GM12865 (cell line): ENCODE data around the gene GATB.

Experiments used
- DNase-seq: peaks from one replicate; pipeline ENCODE4 v3.0.0; 2010; ENCODE audit warnings: low read depth
- H3K4me3 ChIP-seq: 2 replicates; pipeline ENCODE4 v1.5.1; 2011; ENCODE audit warnings: mild to moderate bottlenecking, low read depth, low read length, control low read depth
- TF ChIP-seq, protein P1 (sequence below): IDR thresholded peaks from 2 replicates; pipeline ENCODE4 v1.5.1; 2011; ENCODE audit warnings: low read length, control low read depth, low read depth, inconsistent platforms; ENCODE audit not compliant: insufficient read depth; ENCODE audit errors: missing control alignments

Gene GATB

GRCh38 chr4:151672996-151673395, 87.8 kb downstream of the GATB start:
- TF ChIP-seq, protein P1, sequence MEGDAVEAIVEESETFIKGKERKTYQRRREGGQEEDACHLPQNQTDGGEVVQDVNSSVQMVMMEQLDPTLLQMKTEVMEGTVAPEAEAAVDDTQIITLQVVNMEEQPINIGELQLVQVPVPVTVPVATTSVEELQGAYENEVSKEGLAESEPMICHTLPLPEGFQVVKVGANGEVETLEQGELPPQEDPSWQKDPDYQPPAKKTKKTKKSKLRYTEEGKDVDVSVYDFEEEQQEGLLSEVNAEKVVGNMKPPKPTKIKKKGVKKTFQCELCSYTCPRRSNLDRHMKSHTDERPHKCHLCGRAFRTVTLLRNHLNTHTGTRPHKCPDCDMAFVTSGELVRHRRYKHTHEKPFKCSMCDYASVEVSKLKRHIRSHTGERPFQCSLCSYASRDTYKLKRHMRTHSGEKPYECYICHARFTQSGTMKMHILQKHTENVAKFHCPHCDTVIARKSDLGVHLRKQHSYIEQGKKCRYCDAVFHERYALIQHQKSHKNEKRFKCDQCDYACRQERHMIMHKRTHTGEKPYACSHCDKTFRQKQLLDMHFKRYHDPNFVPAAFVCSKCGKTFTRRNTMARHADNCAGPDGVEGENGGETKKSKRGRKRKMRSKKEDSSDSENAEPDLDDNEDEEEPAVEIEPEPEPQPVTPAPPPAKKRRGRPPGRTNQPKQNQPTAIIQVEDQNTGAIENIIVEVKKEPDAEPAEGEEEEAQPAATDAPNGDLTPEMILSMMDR, result no peak

DNA sequence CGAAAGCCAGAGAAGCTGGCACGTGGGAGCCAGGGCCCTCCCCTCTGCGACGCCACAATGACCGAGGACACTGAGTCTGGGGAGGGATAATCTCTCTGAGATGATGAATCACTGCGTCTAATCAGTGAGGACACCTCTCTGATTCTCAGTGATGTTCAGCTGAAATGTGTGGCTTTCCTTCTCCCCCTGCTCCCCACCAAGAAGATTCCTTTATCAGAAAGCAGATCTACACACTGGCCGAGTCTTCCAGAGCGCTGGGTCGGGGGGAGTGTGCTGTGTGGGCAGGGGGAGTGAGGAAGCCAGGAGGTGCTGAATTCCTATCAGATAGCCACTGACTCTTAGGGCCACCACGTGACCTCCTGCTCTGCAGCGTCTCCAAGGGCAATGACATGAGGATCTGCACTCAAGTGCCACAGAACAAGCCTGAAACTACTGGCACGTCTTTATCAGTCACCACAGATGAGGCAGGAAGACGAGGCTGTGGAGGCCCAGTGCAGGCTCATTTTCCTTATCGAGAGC, 89.2 kb downstream of the GATB start:
- no peak for DNase-seq
- TF ChIP-seq, protein P1, result no peak
- no peak overlapping the region for H3K4me3 ChIP-seq

More at GRCh38 chr4:151672996-151673395, 87.8 kb downstream of the GATB start:
- DNase-seq, result no peak
- H3K4me3 ChIP-seq, result no peak overlapping the region

- TF ChIP-seq, protein P1, result no peak
Observed at GRCh38 chr4:151670843-151671242, 90.0 kb downstream of the GATB start.

GRCh38 chr4:151669990-151670389, 90.8 kb downstream of the GATB start:
- DNase-seq, result no peak
- TF ChIP-seq, protein P1, result no peak
- no peak overlapping the region for H3K4me3 ChIP-seq

More at GRCh38 chr4:151670843-151671242, 90.0 kb downstream of the GATB start:
- no peak overlapping the region for H3K4me3 ChIP-seq
- no peak for DNase-seq

DNA sequence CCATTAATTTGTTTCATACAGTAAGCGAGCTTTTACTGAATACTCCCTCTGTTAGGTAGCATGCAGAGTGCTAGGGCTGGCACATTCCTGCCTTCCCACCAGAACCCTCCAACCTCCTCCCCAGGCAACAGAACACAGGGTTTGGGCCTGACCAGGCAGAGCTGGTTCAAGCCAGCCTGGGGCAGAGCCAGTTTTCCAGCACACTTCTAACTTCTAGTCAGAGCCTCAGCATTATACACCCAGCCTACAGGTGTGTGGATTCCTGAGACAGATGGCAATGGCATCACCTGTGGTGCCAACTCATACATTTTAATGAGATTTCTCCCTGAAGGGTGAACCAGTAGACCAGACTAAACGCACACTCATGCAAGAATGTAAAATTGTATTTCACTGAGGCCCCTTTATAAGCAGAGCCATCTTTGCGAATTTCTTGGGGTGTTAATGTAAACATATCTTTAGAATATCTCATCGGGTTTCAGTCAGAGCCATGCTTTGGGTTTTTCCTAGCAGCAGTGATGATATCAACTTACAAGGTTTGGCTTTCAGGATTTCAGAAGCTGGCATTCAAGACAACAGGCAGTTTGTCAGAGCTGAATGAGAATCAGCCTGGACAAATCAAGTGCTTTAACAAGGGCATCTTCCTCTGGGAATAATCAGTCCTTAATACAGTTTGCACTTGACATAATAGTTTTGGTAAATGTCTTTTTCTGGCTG, 92.0 kb downstream of the GATB start:
- TF ChIP-seq, protein P1, result no peak
- H3K4me3 ChIP-seq, result no peak overlapping the region
- DNase-seq, result no peak

- H3K4me3 ChIP-seq, result no peak overlapping the region
- no peak for DNase-seq
- TF ChIP-seq, protein P1, result no peak
Observed at GRCh38 chr4:151667666-151668065, 93.1 kb downstream of the GATB start.
